Measurements from ENCODE around the gene COL8A1. TPM values are rescaled to one million over a fixed set of nuclear protein-coding genes. Genes with fewer than 3 reads are reported as not detected.

Gene COL8A1
- total and polyA plus RNA-seq, 10 of the 15 experiments (the other 5 are each of a cell fraction or from before 2014, with no cell fraction given), result 0.04 to 0.73 (median 0.10) TPM; not detected in 5

DNA sequence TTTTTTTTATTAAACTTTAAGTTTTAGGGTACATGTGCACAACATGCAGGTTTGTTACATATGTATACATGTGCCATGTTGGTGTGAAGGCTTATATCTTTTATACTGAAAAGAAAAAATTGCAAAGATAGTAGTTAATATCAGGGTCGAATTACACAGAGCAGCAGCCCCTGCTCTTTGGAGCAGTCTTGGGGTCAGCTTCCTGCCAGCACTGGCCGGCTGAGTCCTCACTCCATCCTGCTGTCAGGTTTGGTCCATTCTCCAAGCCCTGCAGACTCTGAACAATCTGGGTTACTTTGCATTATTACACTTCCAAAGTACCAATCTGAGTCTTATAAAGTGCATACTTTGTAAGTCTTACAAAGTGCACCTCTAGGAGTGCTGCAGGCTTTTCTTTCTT is 66.0 kb downstream of the COL8A1 start:
- ATAC-seq, result no peak
- no peak overlapping the region for H3K27ac ChIP-seq (ENCODE audit: control insufficient read depth, insufficient read depth)
- H3K4me1 ChIP-seq (ENCODE audit: control insufficient read depth, insufficient read depth, low read length), result no peaks in the 10 kb centered on the region
- ChIA-PET RAD21 (ENCODE audit: unreplicated experiment) (no interaction called here), CTCF (interaction anchor here (0.6 kb wide), 1 partner anchor 950 kb away, joined by 3 read pairs; no protein-coding TSS in a partner anchor), SMC1A (ENCODE audit: uncharacterized antibody, unreplicated experiment) (interaction anchor here (0.7 kb wide), 1 partner anchor 1206 kb away, joined by 3 read pairs; no protein-coding TSS in a partner anchor), POLR2A (no interaction called here)
- WGBS (ENCODE audit: insufficient coverage, insufficient replicate concordance, low lambda C conversion rate, missing lambda C conversion rate), result 31% methylated on average over 2 of the region's 2 CpGs
- no peak overlapping the region for H3K9ac ChIP-seq (ENCODE audit: control insufficient read depth, insufficient read depth, low read length)
- no TSS peak for BruUV-seq (replicated peaks)
- H3K4me2 ChIP-seq (ENCODE audit: control insufficient read depth, insufficient read depth), result no peak overlapping the region
- H3K4me3 ChIP-seq, result no peak overlapping the region
- H3K36me3 ChIP-seq (ENCODE audit: control insufficient read depth in 2 of 2, insufficient read depth in 2 of 2, low read length in 1 of 2), result no peaks in the 10 kb centered on the region
- in situ Hi-C loops (cut with MboI) (no loop called here), intact Hi-C loops (cut with micrococcal nuclease; ENCODE audit: unreplicated experiment) (no loop called here)
- TF ChIP-seq SMC3 (IDR thresholded peaks at IDR 0.05; ENCODE audit: borderline replicate concordance, low read length) (no peak), SREBF2 (IDR thresholded peaks at IDR 0.05; ENCODE audit: low read length) (no peak), TAF1 (IDR thresholded peaks at IDR 0.05; ENCODE audit: borderline replicate concordance, low read depth, low read length) (no peak), CBX3 (IDR thresholded peaks at IDR 0.05; ENCODE audit: borderline replicate concordance, low read depth) (no peak), ASH2L (IDR thresholded peaks at IDR 0.05; ENCODE audit: borderline replicate concordance, low read depth) (no peak), CHD1 (IDR thresholded peaks at IDR 0.05; ENCODE audit: low read depth, low read length) (no peak), TCF12 (IDR thresholded peaks at IDR 0.05; ENCODE audit: low read depth, low read length) (no peak), HDAC2 (IDR thresholded peaks at IDR 0.05) (no peak), DPF2 (IDR thresholded peaks at IDR 0.05) (no peak)
- TF ChIP-seq, protein P1, sequence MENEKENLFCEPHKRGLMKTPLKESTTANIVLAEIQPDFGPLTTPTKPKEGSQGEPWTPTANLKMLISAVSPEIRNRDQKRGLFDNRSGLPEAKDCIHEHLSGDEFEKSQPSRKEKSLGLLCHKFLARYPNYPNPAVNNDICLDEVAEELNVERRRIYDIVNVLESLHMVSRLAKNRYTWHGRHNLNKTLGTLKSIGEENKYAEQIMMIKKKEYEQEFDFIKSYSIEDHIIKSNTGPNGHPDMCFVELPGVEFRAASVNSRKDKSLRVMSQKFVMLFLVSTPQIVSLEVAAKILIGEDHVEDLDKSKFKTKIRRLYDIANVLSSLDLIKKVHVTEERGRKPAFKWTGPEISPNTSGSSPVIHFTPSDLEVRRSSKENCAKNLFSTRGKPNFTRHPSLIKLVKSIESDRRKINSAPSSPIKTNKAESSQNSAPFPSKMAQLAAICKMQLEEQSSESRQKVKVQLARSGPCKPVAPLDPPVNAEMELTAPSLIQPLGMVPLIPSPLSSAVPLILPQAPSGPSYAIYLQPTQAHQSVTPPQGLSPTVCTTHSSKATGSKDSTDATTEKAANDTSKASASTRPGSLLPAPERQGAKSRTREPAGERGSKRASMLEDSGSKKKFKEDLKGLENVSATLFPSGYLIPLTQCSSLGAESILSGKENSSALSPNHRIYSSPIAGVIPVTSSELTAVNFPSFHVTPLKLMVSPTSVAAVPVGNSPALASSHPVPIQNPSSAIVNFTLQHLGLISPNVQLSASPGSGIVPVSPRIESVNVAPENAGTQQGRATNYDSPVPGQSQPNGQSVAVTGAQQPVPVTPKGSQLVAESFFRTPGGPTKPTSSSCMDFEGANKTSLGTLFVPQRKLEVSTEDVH (IDR thresholded peaks at IDR 0.05; ENCODE audit: low read depth, partially characterized antibody), result no peak
- TF ChIP-seq, protein P2, sequence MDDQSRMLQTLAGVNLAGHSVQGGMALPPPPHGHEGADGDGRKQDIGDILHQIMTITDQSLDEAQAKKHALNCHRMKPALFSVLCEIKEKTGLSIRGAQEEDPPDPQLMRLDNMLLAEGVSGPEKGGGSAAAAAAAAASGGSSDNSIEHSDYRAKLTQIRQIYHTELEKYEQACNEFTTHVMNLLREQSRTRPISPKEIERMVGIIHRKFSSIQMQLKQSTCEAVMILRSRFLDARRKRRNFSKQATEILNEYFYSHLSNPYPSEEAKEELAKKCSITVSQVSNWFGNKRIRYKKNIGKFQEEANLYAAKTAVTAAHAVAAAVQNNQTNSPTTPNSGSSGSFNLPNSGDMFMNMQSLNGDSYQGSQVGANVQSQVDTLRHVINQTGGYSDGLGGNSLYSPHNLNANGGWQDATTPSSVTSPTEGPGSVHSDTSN (IDR thresholded peaks at IDR 0.05; ENCODE audit: insufficient replicate concordance, low read depth, low read length), result no peak
- no peak for DNase-seq (ENCODE audit: low read depth, low spot score)
- no peak overlapping the region for H2AFZ ChIP-seq (ENCODE audit: control insufficient read depth, low read depth, low read length)
- no peaks in the 10 kb centered on the region for H3K79me2 ChIP-seq (ENCODE audit: control insufficient read depth, insufficient read depth, low read length)
- H3K9me3 ChIP-seq (replicated peaks; ENCODE audit: control insufficient read depth, insufficient read depth, low read length), result no peaks in the 10 kb centered on the region
- FAIRE-seq, result no peak
- H3K27me3 ChIP-seq (replicated peaks in 1 of 2; ENCODE audit: control insufficient read depth in 2 of 2, insufficient read depth in 2 of 2, low read length in 1 of 2), result no peaks in the 10 kb centered on the region
- no peaks in the 10 kb centered on the region for H4K20me1 ChIP-seq (ENCODE audit: control insufficient read depth, insufficient read depth)

Measured in GM12878 (cell line).